ENCODE results near the gene FBXO31.

Gene FBXO31

GRCh38 chr16:87361916-87362619 is 21.5 kb downstream of the FBXO31 start:
- Histone ChIP-seq H3K27ac (ENCODE audit: low read depth, low read length) (no peak overlapping the region), H3K9ac (ENCODE audit: low read length) (no peak overlapping the region), H3K27me3 (ENCODE audit: control insufficient read depth, insufficient read depth, low read length) (no peaks in the 10 kb centered on the region), H3K4me1 (ENCODE audit: control insufficient read depth, insufficient read depth, low read length) (peaks cover 8% of the 10 kb centered on the region), H3K4me3 (ENCODE audit: low read length) (no peak overlapping the region), H3K36me3 (ENCODE audit: control insufficient read depth, insufficient read depth, low read length) (peaks cover 27% of the 10 kb centered on the region)

GRCh38 chr16:87360862-87361610 is 22.5 kb downstream of the FBXO31 start:
- peaks cover 32% of the 10 kb centered on the region for H3K36me3 ChIP-seq (ENCODE audit: control insufficient read depth, insufficient read depth, low read length)
- no peak overlapping the region for H3K9ac ChIP-seq (ENCODE audit: low read length)
- H3K27me3 ChIP-seq (ENCODE audit: control insufficient read depth, insufficient read depth, low read length) = no peaks in the 10 kb centered on the region
- H3K4me1 ChIP-seq (ENCODE audit: control insufficient read depth, insufficient read depth, low read length) = peaks cover 8% of the 10 kb centered on the region
- H3K27ac ChIP-seq (ENCODE audit: low read depth, low read length) = no peak overlapping the region
- no peak overlapping the region for H3K4me3 ChIP-seq (ENCODE audit: low read length)

- peaks cover 2% of the 10 kb centered on the region for H3K4me1 ChIP-seq (ENCODE audit: control insufficient read depth, insufficient read depth, low read length)
- H3K27ac ChIP-seq (ENCODE audit: low read depth, low read length) = no peak overlapping the region
- H3K4me3 ChIP-seq (ENCODE audit: low read length) = no peak overlapping the region
- no peaks in the 10 kb centered on the region for H3K27me3 ChIP-seq (ENCODE audit: control insufficient read depth, insufficient read depth, low read length)
- peaks cover 32% of the 10 kb centered on the region for H3K36me3 ChIP-seq (ENCODE audit: control insufficient read depth, insufficient read depth, low read length)
- no peak overlapping the region for H3K9ac ChIP-seq (ENCODE audit: low read length)
Observed at GRCh38 chr16:87359121-87359520, 24.5 kb downstream of the FBXO31 start.

- Histone ChIP-seq H3K36me3 (ENCODE audit: control insufficient read depth, insufficient read depth, low read length) (peaks cover 32% of the 10 kb centered on the region), H3K27ac (ENCODE audit: low read depth, low read length) (no peak overlapping the region), H3K27me3 (ENCODE audit: control insufficient read depth, insufficient read depth, low read length) (no peaks in the 10 kb centered on the region), H3K4me1 (ENCODE audit: control insufficient read depth, insufficient read depth, low read length) (no peaks in the 10 kb centered on the region), H3K4me3 (ENCODE audit: low read length) (no peak overlapping the region), H3K9ac (ENCODE audit: low read length) (no peak overlapping the region)
Observed at GRCh38 chr16:87358696-87359095, 24.9 kb downstream of the FBXO31 start.

GRCh38 chr16:87358250-87358649 is 25.3 kb downstream of the FBXO31 start:
- Histone ChIP-seq H3K36me3 (ENCODE audit: control insufficient read depth, insufficient read depth, low read length) (peaks cover 32% of the 10 kb centered on the region), H3K27ac (ENCODE audit: low read depth, low read length) (no peak overlapping the region), H3K27me3 (ENCODE audit: control insufficient read depth, insufficient read depth, low read length) (no peaks in the 10 kb centered on the region), H3K4me3 (ENCODE audit: low read length) (no peak overlapping the region), H3K9ac (ENCODE audit: low read length) (no peak overlapping the region), H3K4me1 (ENCODE audit: control insufficient read depth, insufficient read depth, low read length) (no peaks in the 10 kb centered on the region)

- Histone ChIP-seq H3K4me1 (ENCODE audit: control insufficient read depth, insufficient read depth, low read length) (no peaks in the 10 kb centered on the region), H3K9ac (ENCODE audit: low read length) (no peak overlapping the region), H3K27ac (ENCODE audit: low read depth, low read length) (no peak overlapping the region), H3K36me3 (ENCODE audit: control insufficient read depth, insufficient read depth, low read length) (peaks cover 27% of the 10 kb centered on the region), H3K27me3 (ENCODE audit: control insufficient read depth, insufficient read depth, low read length) (no peaks in the 10 kb centered on the region), H3K4me3 (ENCODE audit: low read length) (no peak overlapping the region)
Observed at GRCh38 chr16:87356491-87356853, 27.1 kb downstream of the FBXO31 start.

GRCh38 chr16:87353613-87354012 is 30.0 kb downstream of the FBXO31 start:
- H3K36me3 ChIP-seq (ENCODE audit: control insufficient read depth, insufficient read depth, low read length) = peaks cover 8% of the 10 kb centered on the region

GRCh38 chr16:87352818-87353217 is 30.8 kb downstream of the FBXO31 start:
- H3K27me3 ChIP-seq (ENCODE audit: control insufficient read depth, insufficient read depth, low read length) = no peaks in the 10 kb centered on the region
- H3K9ac ChIP-seq (ENCODE audit: low read length) = no peak overlapping the region
- H3K4me1 ChIP-seq (ENCODE audit: control insufficient read depth, insufficient read depth, low read length) = no peaks in the 10 kb centered on the region
- no peak overlapping the region for H3K27ac ChIP-seq (ENCODE audit: low read depth, low read length)
- H3K36me3 ChIP-seq (ENCODE audit: control insufficient read depth, insufficient read depth, low read length) = peaks cover 5% of the 10 kb centered on the region
- H3K4me3 ChIP-seq (ENCODE audit: low read length) = no peak overlapping the region

More at GRCh38 chr16:87353613-87354012, 30.0 kb downstream of the FBXO31 start:
- H3K4me3 ChIP-seq (ENCODE audit: low read length) = no peak overlapping the region
- H3K27me3 ChIP-seq (ENCODE audit: control insufficient read depth, insufficient read depth, low read length) = no peaks in the 10 kb centered on the region
- no peak overlapping the region for H3K27ac ChIP-seq (ENCODE audit: low read depth, low read length)
- no peaks in the 10 kb centered on the region for H3K4me1 ChIP-seq (ENCODE audit: control insufficient read depth, insufficient read depth, low read length)
- no peak overlapping the region for H3K9ac ChIP-seq (ENCODE audit: low read length)

GRCh38 chr16:87351320-87351698 is 32.3 kb downstream of the FBXO31 start:
- Histone ChIP-seq H3K36me3 (ENCODE audit: control insufficient read depth, insufficient read depth, low read length) (peaks cover 6% of the 10 kb centered on the region), H3K4me1 (ENCODE audit: control insufficient read depth, insufficient read depth, low read length) (no peaks in the 10 kb centered on the region), H3K27me3 (ENCODE audit: control insufficient read depth, insufficient read depth, low read length) (no peaks in the 10 kb centered on the region), H3K27ac (ENCODE audit: low read depth, low read length) (no peak overlapping the region), H3K9ac (ENCODE audit: low read length) (no peak overlapping the region), H3K4me3 (ENCODE audit: low read length) (no peak overlapping the region)

- Histone ChIP-seq H3K4me3 (ENCODE audit: low read length) (no peak overlapping the region), H3K27ac (ENCODE audit: low read depth, low read length) (no peak overlapping the region), H3K36me3 (ENCODE audit: control insufficient read depth, insufficient read depth, low read length) (peaks cover 6% of the 10 kb centered on the region), H3K27me3 (ENCODE audit: control insufficient read depth, insufficient read depth, low read length) (no peaks in the 10 kb centered on the region), H3K4me1 (ENCODE audit: control insufficient read depth, insufficient read depth, low read length) (no peaks in the 10 kb centered on the region), H3K9ac (ENCODE audit: low read length) (no peak overlapping the region)
Observed at GRCh38 chr16:87350681-87351319, 32.8 kb downstream of the FBXO31 start.

- H3K9ac ChIP-seq (ENCODE audit: low read length) = no peak overlapping the region
Observed at GRCh38 chr16:87350031-87350430, 33.5 kb downstream of the FBXO31 start.

GRCh38 chr16:87348616-87349157 is 34.9 kb downstream of the FBXO31 start:
- no peaks in the 10 kb centered on the region for H3K27me3 ChIP-seq (ENCODE audit: control insufficient read depth, insufficient read depth, low read length)
- peaks cover 6% of the 10 kb centered on the region for H3K36me3 ChIP-seq (ENCODE audit: control insufficient read depth, insufficient read depth, low read length)
- H3K27ac ChIP-seq (ENCODE audit: low read depth, low read length) = no peak overlapping the region
- no peak overlapping the region for H3K4me3 ChIP-seq (ENCODE audit: low read length)
- no peaks in the 10 kb centered on the region for H3K4me1 ChIP-seq (ENCODE audit: control insufficient read depth, insufficient read depth, low read length)
- H3K9ac ChIP-seq (ENCODE audit: low read length) = no peak overlapping the region

More at GRCh38 chr16:87350031-87350430, 33.5 kb downstream of the FBXO31 start:
- Histone ChIP-seq H3K4me1 (ENCODE audit: control insufficient read depth, insufficient read depth, low read length) (no peaks in the 10 kb centered on the region), H3K27me3 (ENCODE audit: control insufficient read depth, insufficient read depth, low read length) (no peaks in the 10 kb centered on the region), H3K27ac (ENCODE audit: low read depth, low read length) (no peak overlapping the region), H3K36me3 (ENCODE audit: control insufficient read depth, insufficient read depth, low read length) (peaks cover 6% of the 10 kb centered on the region), H3K4me3 (ENCODE audit: low read length) (no peak overlapping the region)

Data from rectal smooth muscle tissue (tissue), 1 donor.